AG09309 (cell line): ENCODE results near the gene DNAJC15.

Experiments used
- DNase-seq: peaks from one replicate; pipeline ENCODE4 v3.0.0-alpha.2; 2010; ENCODE audit warnings: low read depth
- H3K4me3 ChIP-seq: 2 replicates; pipeline ENCODE4 v1.5.1; 2011; ENCODE audit warnings: mild to moderate bottlenecking, low read depth, low read length, moderate library complexity; ENCODE audit not compliant: control insufficient read depth
- CTCF ChIP-seq: IDR thresholded peaks from 2 replicates; pipeline ENCODE4 v1.5.1; 2011; ENCODE audit warnings: mild to moderate bottlenecking, low read depth, low read length, inconsistent platforms; ENCODE audit not compliant: insufficient read depth, control insufficient read depth; ENCODE audit errors: missing control alignments

Gene DNAJC15

GRCh38 chr13:43023289-43023963 is at the start of gene DNAJC15:
Gene DNAJC15 (plus strand): TSS chr13:43023586. CDS start chr13:43023627, 41 bp downstream.
- peak within 1 kb of the TSS; percentile 65 for H3K4me3 ChIP-seq
- no peak for DNase-seq

GRCh38 chr13:42976066-42976465 is 47.3 kb upstream of the DNAJC15 start:
- H3K4me3 ChIP-seq: no peak overlapping the region
- no peak for TF ChIP-seq CTCF
- DNase-seq: no peak

More at GRCh38 chr13:43023289-43023963, at the start of gene DNAJC15:
- TF ChIP-seq CTCF: peak; percentile 5

GRCh38 chr13:42977219-42977659 is 46.1 kb upstream of the DNAJC15 start:
- DNase-seq: no peak
- no peak for TF ChIP-seq CTCF
- no peak overlapping the region for H3K4me3 ChIP-seq

- DNase-seq: no peak
- TF ChIP-seq CTCF: no peak
- no peak overlapping the region for H3K4me3 ChIP-seq
Observed at GRCh38 chr13:42981317-42981716, 42.1 kb upstream of the DNAJC15 start.

- DNase-seq: no peak
- TF ChIP-seq CTCF: no peak
Observed at GRCh38 chr13:42981853-42982252, 41.5 kb upstream of the DNAJC15 start.

GRCh38 chr13:42984026-42984425 is 39.4 kb upstream of the DNAJC15 start:
- no peak for TF ChIP-seq CTCF
- H3K4me3 ChIP-seq: no peak overlapping the region
- DNase-seq: no peak

More at GRCh38 chr13:42981853-42982252, 41.5 kb upstream of the DNAJC15 start:
- H3K4me3 ChIP-seq: no peak overlapping the region
